Activated CD8-positive, alpha-beta T cell treated with anti-CD3 and anti-CD28 coated beads, Interleukin-2, amount 10 ng/mL, durations not matched to agents 7 days and 5 days (primary cell): ENCODE measurements around the gene CCDC158. TPM values are rescaled to one million over a fixed set of nuclear protein-coding genes. Genes with fewer than 3 reads are reported as not detected.

Experiments used
- ATAC-seq: fragments of 150-1000 bp; cut with Tn5 transposase; one replicate; pipeline ENCODE4 v1.10.0; 2021; ENCODE audit warnings: moderate library complexity
- CTCF ChIA-PET: fragments of 350-600 bp; sonication (Branson Sonifier 250); formaldehyde crosslinking; loops from one replicate; lab custom pipeline; 2021; ENCODE audit warnings: antibody characterized with exemption; lab: Charles Lee
- POLR2A ChIA-PET: fragments of 350-600 bp; sonication (Branson Sonifier 250); formaldehyde crosslinking; loops from one replicate; lab custom pipeline; 2021; ENCODE audit warnings: antibody characterized with exemption; lab: Charles Lee
- DNase-seq: peaks from one replicate; pipeline ENCODE4 v3.0.0-alpha.2; 2020
- H3K27ac Mint-ChIP-seq: one replicate; pipeline ENCODE4 v1.8.0; 2021; ENCODE audit warnings: mild to moderate bottlenecking, mixed read lengths
- H3K27me3 Mint-ChIP-seq: one replicate; pipeline ENCODE4 v1.8.0; 2021; ENCODE audit warnings: low read depth, mixed read lengths
- H3K36me3 Mint-ChIP-seq: one replicate; pipeline ENCODE4 v1.8.0; 2021; ENCODE audit warnings: low read depth, mixed read lengths
- H3K4me1 Mint-ChIP-seq: one replicate; pipeline ENCODE4 v1.8.0; 2021; ENCODE audit warnings: low read depth, mixed read lengths
- H3K4me3 Mint-ChIP-seq: one replicate; pipeline ENCODE4 v1.8.0; 2021; ENCODE audit warnings: mild to moderate bottlenecking, mixed read lengths
- H3K9me3 Mint-ChIP-seq: one replicate; pipeline ENCODE4 v1.8.0; 2022; ENCODE audit warnings: mixed read lengths; ENCODE audit not compliant: insufficient read depth
- total RNA-seq, 2 experiments: library from RNA; stranded (reverse); gene quantifications; one replicate each; pipeline ENCODE4 v1.2.3, GENCODE V29; 2021

CCDC158 gene
- total RNA-seq, 2 experiments from 2014 or later: not detected

- ChIA-PET POLR2A (no interaction called here), CTCF (no interaction called here)
- Mint-ChIP-seq H3K4me1 (peaks cover 8% of the 10 kb centered on the region), H3K4me3 (no peak overlapping the region), H3K36me3 (no peaks in the 10 kb centered on the region), H3K9me3 (no peaks in the 10 kb centered on the region), H3K27ac (no peak overlapping the region), H3K27me3 (peaks cover 41% of the 10 kb centered on the region)
- ATAC-seq (no peak), DNase-seq (no peak)
Measured at GRCh38 chr4:76272999-76273398, 147.9 kb downstream of the CCDC158 start.

GRCh38 chr4:76272582-76272981 is 148.4 kb downstream of the CCDC158 start:
- H3K4me3 Mint-ChIP-seq: no peak overlapping the region
- peaks cover 8% of the 10 kb centered on the region for H3K4me1 Mint-ChIP-seq
- ATAC-seq: no peak
- H3K27ac Mint-ChIP-seq: no peak overlapping the region
- no peaks in the 10 kb centered on the region for H3K36me3 Mint-ChIP-seq
- no peak for DNase-seq
- H3K27me3 Mint-ChIP-seq: peaks cover 40% of the 10 kb centered on the region
- ChIA-PET CTCF (no interaction called here), POLR2A (no interaction called here)
- no peaks in the 10 kb centered on the region for H3K9me3 Mint-ChIP-seq

GRCh38 chr4:76272073-76272472 is 148.9 kb downstream of the CCDC158 start:
- ChIA-PET POLR2A (no interaction called here), CTCF (no interaction called here)
- Mint-ChIP-seq H3K27ac (no peak overlapping the region), H3K36me3 (no peaks in the 10 kb centered on the region), H3K4me3 (no peak overlapping the region), H3K27me3 (peaks cover 38% of the 10 kb centered on the region), H3K9me3 (no peaks in the 10 kb centered on the region), H3K4me1 (peaks cover 8% of the 10 kb centered on the region)
- DNase-seq: no peak
- ATAC-seq: no peak

GRCh38 chr4:76271248-76271647 is 149.7 kb downstream of the CCDC158 start:
- Mint-ChIP-seq H3K4me3 (no peak overlapping the region), H3K4me1 (peaks cover 2% of the 10 kb centered on the region), H3K27ac (no peak overlapping the region), H3K27me3 (peaks cover 36% of the 10 kb centered on the region), H3K36me3 (no peaks in the 10 kb centered on the region), H3K9me3 (no peaks in the 10 kb centered on the region)
- DNase-seq: no peak
- no peak for ATAC-seq
- ChIA-PET POLR2A (no interaction called here), CTCF (interaction anchor here (1.0 kb wide), 1 partner anchor 91 kb away, joined by 4 read pairs; no protein-coding TSS in a partner anchor)

GRCh38 chr4:76270244-76271175 is 150.4 kb downstream of the CCDC158 start:
- no peak for ATAC-seq
- CTCF ChIA-PET: interaction anchor here (0.9 to 1.4 kb wide), 3 partner anchors 9 to 91 kb away, joined by 3 to 4 read pairs (median 4); no protein-coding TSS in a partner anchor
- POLR2A ChIA-PET: no interaction called here

GRCh38 chr4:76267811-76268210 is 153.1 kb downstream of the CCDC158 start:
- ChIA-PET POLR2A (no interaction called here), CTCF (interaction anchor here (1.5 kb wide), 1 partner anchor 109 kb away, joined by 4 read pairs; no protein-coding TSS in a partner anchor)
- H3K27ac Mint-ChIP-seq: no peak overlapping the region
- H3K36me3 Mint-ChIP-seq: no peaks in the 10 kb centered on the region
- DNase-seq (no peak), ATAC-seq (no peak)
- peaks cover 24% of the 10 kb centered on the region for H3K27me3 Mint-ChIP-seq
- no peaks in the 10 kb centered on the region for H3K4me1 Mint-ChIP-seq
- H3K9me3 Mint-ChIP-seq: no peaks in the 10 kb centered on the region
- H3K4me3 Mint-ChIP-seq: no peak overlapping the region

More at GRCh38 chr4:76270244-76271175, 150.4 kb downstream of the CCDC158 start:
- no peak overlapping the region for H3K27ac Mint-ChIP-seq
- H3K4me1 Mint-ChIP-seq: no peaks in the 10 kb centered on the region
- H3K4me3 Mint-ChIP-seq: no peak overlapping the region
- H3K36me3 Mint-ChIP-seq: no peaks in the 10 kb centered on the region
- no peaks in the 10 kb centered on the region for H3K9me3 Mint-ChIP-seq
- DNase-seq: no peak
- H3K27me3 Mint-ChIP-seq: peaks cover 30% of the 10 kb centered on the region

- no peaks in the 10 kb centered on the region for H3K4me1 Mint-ChIP-seq
- no peak for DNase-seq
- H3K36me3 Mint-ChIP-seq: no peaks in the 10 kb centered on the region
- CTCF ChIA-PET: no interaction called here
- no peak for ATAC-seq
- H3K27me3 Mint-ChIP-seq: peaks cover 24% of the 10 kb centered on the region
- no peak overlapping the region for H3K27ac Mint-ChIP-seq
- POLR2A ChIA-PET: no interaction called here
- no peaks in the 10 kb centered on the region for H3K9me3 Mint-ChIP-seq
- no peak overlapping the region for H3K4me3 Mint-ChIP-seq
Measured at GRCh38 chr4:76266627-76267026, 154.3 kb downstream of the CCDC158 start.

GRCh38 chr4:76265631-76266218 is 155.2 kb downstream of the CCDC158 start:
- Mint-ChIP-seq H3K27me3 (peaks cover 22% of the 10 kb centered on the region), H3K4me1 (no peaks in the 10 kb centered on the region), H3K27ac (no peak overlapping the region), H3K4me3 (no peak overlapping the region), H3K9me3 (no peaks in the 10 kb centered on the region), H3K36me3 (no peaks in the 10 kb centered on the region)
- ChIA-PET POLR2A (no interaction called here), CTCF (no interaction called here)
- DNase-seq (no peak), ATAC-seq (no peak)

Other genes with a start within 250 kb of the CCDC158 start
- 10 to 100 TPM in 1 of 2 experiments, 1 to 10 TPM in 1; 8.6 to 10.7 TPM for gene SCARB2, start 207.3 kb downstream of the CCDC158 start, total RNA-seq
- gene FAM47E, start 169.4 kb downstream of the CCDC158 start, total RNA-seq: not detected
- gene STBD1, start 114.4 kb downstream of the CCDC158 start, total RNA-seq: 1 to 10 TPM; 1.5 to 1.6 TPM
- not detected for gene SHROOM3, start 14.1 kb upstream of the CCDC158 start, total RNA-seq